Stimulated activated memory B cell treated with anti-CD40 and anti-IgM and Interleukin-4, amounts not matched to agents 10 μg/mL and 1 μg/mL and 100 μg/mL, for 72 hours (primary cell): ENCODE measurements around the gene ZBTB48.

ENCODE experiments used
- ATAC-seq: fragments of 150-1000 bp; cut with Tn5 transposase; 2 replicates; pipeline ENCODE4 v1.10.0; 2021
- H3K27ac Mint-ChIP-seq: one replicate; pipeline ENCODE4 v1.8.0; 2022; ENCODE audit warnings: mild to moderate bottlenecking, mixed read lengths
- H3K27me3 Mint-ChIP-seq: one replicate; pipeline ENCODE4 v1.8.0; 2022; ENCODE audit warnings: mixed read lengths
- H3K36me3 Mint-ChIP-seq: one replicate; pipeline ENCODE4 v1.8.0; 2022; ENCODE audit warnings: mixed read lengths
- H3K4me1 Mint-ChIP-seq: one replicate; pipeline ENCODE4 v1.8.0; 2022; ENCODE audit warnings: mixed read lengths
- H3K4me3 Mint-ChIP-seq: one replicate; pipeline ENCODE4 v1.8.0; 2022; ENCODE audit warnings: mild to moderate bottlenecking, moderate library complexity, mixed read lengths
- H3K9me3 Mint-ChIP-seq: one replicate; pipeline ENCODE4 v1.8.0; 2022; ENCODE audit warnings: mixed read lengths

ZBTB48 gene

GRCh38 chr1:6612641-6613360 is 33.0 kb downstream of the ZBTB48 start:
- no peaks in the 10 kb centered on the region for H3K36me3 Mint-ChIP-seq
- peak overlapping the region; percentile 78 for H3K4me3 Mint-ChIP-seq
- peak overlapping the region; percentile 35 for H3K27ac Mint-ChIP-seq
- ATAC-seq = peak; percentile 62
- H3K4me1 Mint-ChIP-seq = peaks cover 16% of the 10 kb centered on the region
- H3K27me3 Mint-ChIP-seq = no peaks in the 10 kb centered on the region
- H3K9me3 Mint-ChIP-seq = no peaks in the 10 kb centered on the region

GRCh38 chr1:6613361-6614018 is 33.7 kb downstream of the ZBTB48 start, which contains the start of gene PHF13:
Gene PHF13 (plus strand): TSS chr1:6613731. CDS start chr1:6614067, 336 bp downstream.
- Mint-ChIP-seq H3K9me3 (no peaks in the 10 kb centered on the region), H3K27me3 (no peaks in the 10 kb centered on the region), H3K4me3 (peak within 1 kb of the TSS; percentile 79), H3K27ac (peak within 1 kb of the TSS; percentile 35), H3K36me3 (no peaks in the 10 kb centered on the region), H3K4me1 (peaks cover 16% of the 10 kb centered on the region)
- ATAC-seq = peak; percentile 97

GRCh38 chr1:6614019-6614928 is 34.5 kb downstream of the ZBTB48 start:
- ATAC-seq = peak; percentile 42
- Mint-ChIP-seq H3K4me1 (peaks cover 16% of the 10 kb centered on the region), H3K4me3 (peak overlapping the region; percentile 79), H3K9me3 (no peaks in the 10 kb centered on the region), H3K27ac (peak overlapping the region; percentile 35), H3K27me3 (no peaks in the 10 kb centered on the region), H3K36me3 (no peaks in the 10 kb centered on the region)

GRCh38 chr1:6614929-6615785 is 35.4 kb downstream of the ZBTB48 start:
- Mint-ChIP-seq H3K36me3 (peaks cover 5% of the 10 kb centered on the region), H3K9me3 (no peaks in the 10 kb centered on the region), H3K27ac (peak overlapping the region; percentile 15), H3K4me1 (peaks cover 16% of the 10 kb centered on the region), H3K27me3 (no peaks in the 10 kb centered on the region), H3K4me3 (peak overlapping the region; percentile 56)
- peak; percentile 0 for ATAC-seq

DNA sequence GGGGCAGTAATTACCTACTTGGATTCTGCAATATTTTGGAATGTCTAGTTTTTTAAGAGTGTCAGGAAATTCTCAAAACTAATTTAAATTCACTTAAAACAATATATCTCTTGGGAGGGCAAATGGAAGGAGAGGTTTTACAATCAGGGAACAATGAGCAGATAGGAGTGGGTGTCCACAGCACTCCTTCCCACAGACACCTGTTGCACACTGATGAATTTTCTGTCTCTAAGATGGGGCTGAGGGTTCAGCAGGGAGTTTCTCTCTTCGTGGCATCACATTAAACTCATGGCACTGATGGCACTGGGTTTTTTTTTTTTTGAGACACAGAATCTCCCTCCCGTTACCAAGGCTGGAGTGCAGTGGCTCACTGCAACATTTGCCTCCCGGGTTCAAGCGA is 39.3 kb downstream of the ZBTB48 start:
- H3K4me3 Mint-ChIP-seq = no peak overlapping the region
- H3K27me3 Mint-ChIP-seq = no peaks in the 10 kb centered on the region
- H3K9me3 Mint-ChIP-seq = no peaks in the 10 kb centered on the region
- ATAC-seq = no peak
- H3K27ac Mint-ChIP-seq = no peak overlapping the region
- H3K4me1 Mint-ChIP-seq = peaks cover 8% of the 10 kb centered on the region
- peaks cover 17% of the 10 kb centered on the region for H3K36me3 Mint-ChIP-seq

DNA sequence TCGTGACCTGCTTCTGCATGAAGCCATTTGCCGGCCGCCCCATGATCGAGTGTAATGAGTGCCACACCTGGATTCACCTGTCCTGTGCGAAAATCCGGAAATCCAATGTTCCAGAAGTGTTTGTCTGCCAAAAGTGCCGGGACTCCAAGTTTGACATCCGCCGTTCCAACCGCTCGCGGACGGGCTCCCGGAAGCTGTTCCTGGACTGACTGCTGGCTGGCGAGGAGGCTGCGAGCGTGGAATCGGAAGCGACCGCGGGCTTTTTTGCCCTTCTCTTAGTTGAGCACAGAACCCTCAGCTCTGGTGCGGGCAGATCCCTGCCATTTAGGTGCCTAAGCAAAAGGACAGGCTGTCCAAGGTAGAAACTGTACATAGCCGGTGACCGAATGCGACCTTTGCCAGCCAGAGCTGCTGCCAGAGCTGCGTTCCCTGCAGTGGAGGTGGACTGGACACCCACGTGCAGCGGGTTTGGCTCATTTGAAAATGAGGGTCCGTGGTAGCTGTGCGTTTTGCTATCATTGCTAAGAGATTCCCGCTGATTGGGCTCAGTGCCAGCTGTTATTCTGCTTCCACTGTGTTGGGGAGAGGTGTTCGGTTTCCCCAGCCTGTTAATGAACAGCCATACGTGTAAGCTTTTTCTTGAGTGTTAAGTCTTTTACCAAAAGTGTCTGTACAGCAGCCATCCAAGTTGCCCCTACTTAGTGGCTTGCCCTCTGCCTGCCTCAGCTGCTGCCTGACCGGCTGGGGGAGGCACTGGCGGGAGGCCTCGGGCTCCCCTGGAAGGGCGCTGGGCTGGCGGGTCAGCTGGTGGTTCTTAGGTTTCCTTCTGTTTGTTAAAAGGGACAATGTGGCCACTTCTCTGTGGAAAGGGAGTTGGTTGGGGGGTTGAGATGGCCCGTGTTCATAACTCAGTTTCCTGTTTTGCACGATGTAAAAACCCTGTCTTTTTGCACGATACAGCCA is 41.9 kb downstream of the ZBTB48 start:
- peaks cover 19% of the 10 kb centered on the region for H3K4me1 Mint-ChIP-seq
- ATAC-seq = no peak
- H3K4me3 Mint-ChIP-seq = no peak overlapping the region
- H3K27ac Mint-ChIP-seq = no peak overlapping the region
- H3K36me3 Mint-ChIP-seq = peaks cover 17% of the 10 kb centered on the region
- no peaks in the 10 kb centered on the region for H3K27me3 Mint-ChIP-seq
- H3K9me3 Mint-ChIP-seq = no peaks in the 10 kb centered on the region

- no peak overlapping the region for H3K4me3 Mint-ChIP-seq
- H3K36me3 Mint-ChIP-seq = peaks cover 21% of the 10 kb centered on the region
- H3K4me1 Mint-ChIP-seq = peaks cover 28% of the 10 kb centered on the region
- H3K27ac Mint-ChIP-seq = no peak overlapping the region
- no peaks in the 10 kb centered on the region for H3K9me3 Mint-ChIP-seq
- ATAC-seq = no peak
- no peaks in the 10 kb centered on the region for H3K27me3 Mint-ChIP-seq
Measured at GRCh38 chr1:6622396-6623152, 42.8 kb downstream of the ZBTB48 start.

DNA sequence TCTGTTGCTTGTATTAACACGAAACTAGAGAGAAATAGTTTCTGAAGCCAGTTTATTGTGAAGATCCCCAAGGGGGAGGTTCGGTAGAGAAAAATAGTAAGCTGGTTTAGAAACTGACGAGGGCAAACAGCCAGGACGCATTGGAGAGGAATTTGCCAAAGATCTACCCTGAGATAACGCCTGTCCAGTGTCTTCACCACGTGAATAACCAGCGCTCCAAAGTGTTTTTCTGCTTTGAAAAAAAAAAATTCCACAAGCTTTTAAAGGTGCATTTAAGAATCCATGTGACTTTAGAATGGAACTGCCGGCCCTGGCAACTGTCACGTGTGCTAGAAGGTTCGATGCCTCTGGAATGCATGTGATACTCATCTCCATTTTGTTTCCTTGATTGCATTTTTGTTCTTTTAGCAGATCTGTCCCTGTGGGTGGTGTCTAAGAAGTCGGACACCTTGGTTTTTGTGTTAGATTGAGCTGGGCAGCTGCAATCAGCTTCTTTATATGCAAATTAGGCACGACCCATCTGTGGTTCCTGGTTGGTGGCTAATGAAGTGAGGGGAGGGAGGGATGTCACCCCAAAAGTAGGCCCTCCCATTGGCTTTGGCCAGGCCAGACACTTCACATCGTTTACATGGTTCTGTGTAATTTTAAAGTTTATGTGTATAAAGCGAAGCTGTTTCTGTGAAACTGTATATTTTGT is 43.6 kb downstream of the ZBTB48 start:
- Mint-ChIP-seq H3K4me3 (no peak overlapping the region), H3K27ac (no peak overlapping the region), H3K9me3 (no peaks in the 10 kb centered on the region), H3K4me1 (peaks cover 34% of the 10 kb centered on the region), H3K36me3 (peaks cover 27% of the 10 kb centered on the region), H3K27me3 (no peaks in the 10 kb centered on the region)
- ATAC-seq = no peak

DNA sequence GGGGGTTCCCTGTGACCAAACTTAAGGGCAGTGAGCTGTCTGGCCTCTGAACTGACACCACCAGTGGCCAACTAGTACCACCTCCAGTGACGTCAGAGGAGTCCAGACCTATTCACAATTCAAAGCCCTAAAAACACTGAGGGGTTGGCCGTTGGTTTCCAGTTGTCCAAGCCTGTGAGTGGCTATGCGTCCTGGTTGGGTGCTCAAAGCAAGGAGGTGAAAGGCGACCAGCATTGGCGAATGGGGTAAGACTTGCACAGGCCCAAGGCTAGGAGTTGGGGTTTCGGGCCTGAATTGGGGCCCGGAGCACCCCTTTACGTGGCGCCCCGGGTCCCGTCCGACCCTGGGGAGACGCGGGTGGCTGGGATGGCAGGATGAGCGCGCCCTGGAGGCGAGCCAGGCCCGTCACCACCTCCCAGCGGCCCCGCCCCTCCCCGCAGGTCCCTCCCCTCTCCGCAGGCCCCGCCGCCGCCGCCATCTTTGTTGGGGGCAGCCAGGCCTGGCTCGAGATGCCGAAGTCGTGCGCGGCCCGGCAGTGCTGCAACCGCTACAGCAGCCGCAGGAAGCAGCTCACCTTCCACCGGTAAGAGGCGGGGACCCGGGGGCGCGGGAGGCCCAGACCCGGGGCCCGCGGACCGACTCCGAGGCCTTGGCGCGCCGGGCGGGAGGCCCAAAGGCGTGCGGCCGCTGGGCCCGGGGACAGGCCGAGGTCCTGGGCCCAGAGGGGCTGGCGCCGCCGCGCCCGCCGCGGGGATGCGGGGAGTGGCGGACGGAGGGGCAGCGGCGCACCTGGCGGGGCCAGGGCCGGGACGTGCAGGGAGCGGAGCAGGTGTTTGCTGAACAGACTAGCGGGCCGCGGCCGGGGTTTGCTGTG is 45.2 kb downstream of the ZBTB48 start, which contains the start of gene THAP3:
Gene THAP3 (plus strand): TSS at position 159 of the 874 bp plus-strand sequence. CDS start 351 bp downstream, at position 510.
- Mint-ChIP-seq H3K4me1 (peaks cover 42% of the 10 kb centered on the region), H3K27me3 (no peaks in the 10 kb centered on the region), H3K9me3 (no peaks in the 10 kb centered on the region), H3K27ac (peak within 1 kb of the TSS; percentile 89), H3K4me3 (peak within 1 kb of the TSS; percentile 89), H3K36me3 (peaks cover 36% of the 10 kb centered on the region)
- peak; percentile 97 for ATAC-seq

- Mint-ChIP-seq H3K4me3 (peak overlapping the region; percentile 89), H3K36me3 (peaks cover 35% of the 10 kb centered on the region), H3K27me3 (no peaks in the 10 kb centered on the region), H3K27ac (peak overlapping the region; percentile 89), H3K4me1 (peaks cover 44% of the 10 kb centered on the region), H3K9me3 (no peaks in the 10 kb centered on the region)
- peak; percentile 62 for ATAC-seq
Measured at GRCh38 chr1:6625584-6626149, 45.9 kb downstream of the ZBTB48 start.

DNA sequence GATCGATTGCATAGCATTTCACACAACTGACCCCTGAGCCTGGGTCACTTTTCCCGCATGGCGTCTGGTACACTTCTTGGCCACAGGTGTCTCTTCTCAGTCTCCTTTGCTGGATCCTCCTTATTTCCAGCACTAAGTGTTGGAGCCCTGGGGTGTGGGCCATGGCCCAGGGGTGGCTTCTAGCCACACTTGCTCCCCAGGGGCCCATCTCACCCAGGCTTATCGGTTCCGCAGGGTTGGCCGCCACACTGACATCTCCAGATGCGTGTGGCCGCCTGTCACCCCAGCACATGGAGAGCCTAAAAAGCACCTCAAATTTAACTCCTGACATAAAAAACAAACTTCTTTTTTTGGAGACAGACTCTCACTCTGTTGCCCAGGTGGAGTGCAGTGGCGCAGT is 47.2 kb downstream of the ZBTB48 start:
- Mint-ChIP-seq H3K27ac (peak overlapping the region; percentile 89), H3K27me3 (no peaks in the 10 kb centered on the region), H3K4me1 (peaks cover 44% of the 10 kb centered on the region), H3K4me3 (peak overlapping the region; percentile 89), H3K9me3 (no peaks in the 10 kb centered on the region), H3K36me3 (peaks cover 37% of the 10 kb centered on the region)
- ATAC-seq = no peak
